ENCODE results near the gene LDHB. TPM values are rescaled to one million over a fixed set of nuclear protein-coding genes. Genes with fewer than 3 reads are reported as not detected.
"Not testable (repeated sequence)": the region's sequence is repeated elsewhere in the genome, so short reads cannot be mapped to it uniquely, and the experiment has no call there.

LDHB gene
- polyA plus RNA-seq (ENCODE audit: insufficient read length), result 578 TPM

DNA sequence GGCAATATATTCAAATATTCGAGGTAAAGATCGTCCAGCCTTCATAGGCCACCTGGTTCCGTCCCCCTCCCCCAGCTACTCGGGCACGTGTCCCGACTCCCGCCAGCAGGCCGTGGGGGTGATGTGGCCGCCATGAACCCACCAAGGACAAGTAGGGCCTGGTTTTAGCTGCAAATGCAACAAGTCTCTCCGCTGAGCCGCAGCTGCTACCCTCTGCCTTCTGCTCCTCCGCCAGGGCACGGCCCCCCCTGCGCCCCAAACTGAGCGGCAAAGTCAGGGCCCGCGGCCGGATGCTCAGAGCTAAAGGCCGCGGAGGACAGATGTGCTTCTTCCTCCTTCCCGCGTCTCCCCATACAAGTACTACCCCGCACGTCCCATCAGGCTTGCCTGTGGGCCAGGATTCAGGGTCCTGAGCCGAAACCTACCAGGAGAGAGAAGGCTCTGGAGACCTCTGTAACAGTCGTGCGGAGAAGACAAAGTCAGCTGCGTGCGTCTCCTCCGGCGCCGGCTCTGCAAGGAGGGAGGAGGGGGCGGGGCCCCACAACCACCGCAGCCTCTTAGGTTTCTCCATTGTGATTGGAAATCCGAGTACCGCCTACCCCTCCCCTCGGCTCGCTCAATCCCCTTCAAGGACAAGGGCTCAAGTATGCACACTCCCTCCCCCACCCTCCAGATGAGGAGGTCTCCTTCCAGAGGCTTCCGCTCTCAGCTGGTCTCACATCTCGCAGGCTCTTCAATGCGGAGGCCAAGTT is at the start of gene LDHB:
Gene LDHB, minus strand, starts transcription at position 517 of the 752 bp plus-strand sequence. CDS start 3,171 bp downstream, outside the sequence.
- peak; percentile 96 for DNase-seq

GRCh38 chr12:21704847-21705246 is 47.2 kb upstream of the LDHB start:
- no peak for DNase-seq

DNA sequence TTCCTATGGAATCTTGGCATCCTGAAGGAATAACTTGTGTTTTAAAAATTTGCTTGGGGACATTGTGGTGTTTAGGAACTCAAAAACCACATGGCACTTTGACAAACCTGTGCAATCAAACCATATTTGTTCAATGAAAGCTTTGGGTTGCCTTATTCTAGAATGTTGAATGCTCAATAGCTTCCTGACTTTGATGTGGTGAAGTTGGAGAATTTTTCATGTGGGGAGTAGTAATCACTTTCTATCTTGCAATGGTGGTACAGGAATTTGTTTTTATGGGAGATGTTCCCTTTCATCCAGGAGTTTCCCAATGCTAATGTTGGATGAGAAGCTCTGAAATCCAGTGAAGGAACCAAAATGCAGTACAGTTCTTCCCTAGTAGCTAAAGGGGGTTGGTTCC is 42.2 kb upstream of the LDHB start:
- DNase-seq, result no peak

DNA sequence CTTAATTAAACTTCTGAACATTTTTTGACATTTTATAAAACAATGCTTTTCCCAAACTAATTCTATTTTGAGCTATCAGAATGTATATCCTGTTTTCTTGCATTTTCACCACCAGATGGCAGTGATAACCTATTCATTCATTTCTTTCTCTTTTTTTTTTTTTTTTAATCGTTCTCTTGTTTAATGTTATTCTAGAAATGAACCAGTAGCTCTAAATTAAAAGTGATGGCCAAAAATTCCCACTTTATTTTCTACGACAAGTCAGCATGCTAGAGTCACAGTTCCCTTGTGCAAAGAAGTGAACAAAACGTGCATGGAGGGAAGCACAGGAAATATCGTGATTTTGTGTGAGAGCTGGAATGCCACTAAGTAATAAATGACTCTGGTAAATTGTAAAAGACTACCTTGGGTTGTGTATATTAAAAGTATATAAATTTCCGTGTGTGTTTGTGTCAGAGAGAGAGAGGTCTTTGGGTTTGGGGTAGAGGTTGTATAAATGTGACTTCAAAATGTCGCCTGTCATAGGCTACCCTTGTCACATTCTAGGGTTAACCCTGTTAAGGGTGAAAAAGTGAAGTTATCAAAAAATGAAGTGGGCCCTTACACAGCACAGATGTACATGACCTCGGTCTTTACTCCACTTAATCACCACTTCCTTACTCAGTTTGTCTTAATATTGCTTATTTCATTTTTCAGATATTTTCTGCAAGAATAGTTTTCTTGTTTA is 40.4 kb upstream of the LDHB start:
- no peak for DNase-seq

- DNase-seq, result no peak
These were observed 39.0 kb upstream of the LDHB start for GRCh38 chr12:21696625-21697024.

DNA sequence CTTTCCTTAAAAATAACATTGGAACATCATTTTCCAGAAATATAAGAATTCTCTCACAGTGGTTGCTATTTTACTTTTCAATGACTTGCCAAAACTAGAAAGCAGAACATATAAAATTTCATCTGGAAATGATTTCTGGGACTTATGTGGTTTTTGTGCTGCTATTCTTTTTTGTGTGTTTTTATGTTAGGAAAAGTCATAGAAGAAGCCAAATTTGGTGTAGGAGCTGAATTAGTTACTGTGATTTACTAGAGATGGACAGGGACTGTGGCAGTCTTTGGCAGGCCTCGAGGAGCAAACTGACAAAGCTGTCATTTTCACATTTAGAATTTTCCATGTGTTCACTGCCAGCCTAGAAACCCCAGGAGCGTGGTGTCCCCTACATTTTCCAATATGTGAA is 38.3 kb upstream of the LDHB start:
- peak; percentile 52 for DNase-seq

DNA sequence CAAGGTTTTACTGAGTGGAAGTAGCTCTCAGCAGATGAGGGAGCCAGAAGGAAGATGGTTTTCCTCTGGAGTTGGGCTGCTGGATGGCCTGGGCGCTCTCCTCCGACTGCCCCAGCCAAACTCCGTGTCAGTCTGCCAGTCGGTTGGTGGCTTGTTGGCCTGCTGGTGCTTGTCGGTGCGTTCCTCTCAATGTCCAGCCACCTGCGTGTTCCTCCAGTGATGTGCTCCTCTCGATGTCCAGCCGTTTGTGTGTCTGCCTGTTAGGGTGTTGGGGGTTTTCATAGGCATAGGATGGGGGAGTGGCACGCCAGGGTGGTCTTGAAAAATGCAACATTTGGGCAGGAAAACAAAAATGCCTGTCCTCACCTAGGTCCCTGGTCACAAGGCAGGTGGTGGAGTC is 37.0 kb upstream of the LDHB start:
- no peak for DNase-seq

GRCh38 chr12:21691515-21691914 is 33.9 kb upstream of the LDHB start:
- no peak for DNase-seq

DNA sequence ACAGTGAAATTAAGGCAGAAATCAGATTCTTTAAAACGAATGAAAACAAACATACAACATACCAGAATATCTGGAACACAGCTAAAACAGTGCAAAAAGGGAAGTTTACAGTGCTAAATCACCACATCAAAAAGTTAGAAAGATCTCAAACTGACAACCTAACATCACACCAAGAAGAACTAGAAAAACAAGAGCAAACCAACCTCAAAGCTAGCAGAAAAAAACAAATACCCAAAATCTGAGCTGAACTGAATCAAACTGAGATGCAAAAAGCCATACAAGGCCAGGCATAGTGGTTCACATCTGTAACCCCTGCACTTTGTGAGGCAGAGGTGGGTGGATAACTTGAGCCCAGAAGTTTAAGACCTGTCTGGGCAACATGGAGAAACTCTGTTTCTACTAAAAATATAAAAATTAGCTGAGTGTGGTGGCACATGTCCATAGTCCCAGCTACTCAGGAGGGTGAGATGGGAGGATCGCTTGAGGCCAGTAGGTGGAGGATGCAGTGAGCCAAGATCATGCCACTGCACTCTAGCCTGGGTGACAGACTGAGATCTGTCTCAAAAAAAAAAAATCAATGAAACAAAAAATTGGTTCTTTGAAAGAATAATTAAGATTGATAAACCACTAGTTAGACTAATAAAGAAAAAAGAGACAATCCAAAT is 33.2 kb upstream of the LDHB start:
- no peak for DNase-seq

DNA sequence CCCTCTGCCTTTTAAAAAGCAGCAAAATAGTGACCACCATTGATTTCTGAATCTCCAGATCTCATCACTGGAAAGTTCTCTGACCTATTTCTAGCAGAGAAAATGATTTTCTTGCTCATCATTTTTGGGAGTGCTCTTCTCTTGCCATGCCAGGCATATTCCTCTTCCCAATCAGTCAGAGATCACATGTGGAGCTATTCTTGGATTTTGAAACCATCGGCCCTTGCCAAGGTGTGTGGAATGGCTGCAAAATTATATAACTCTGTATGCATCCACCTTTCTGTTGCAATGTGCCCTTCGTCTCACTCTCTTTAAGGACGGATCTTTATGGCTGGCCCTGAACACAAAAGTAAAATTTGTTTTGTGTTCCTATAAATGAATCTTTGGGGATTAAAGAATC is 25.5 kb upstream of the LDHB start:
- DNase-seq, result no peak

- DNase-seq, result no peak
These were observed 21.3 kb upstream of the LDHB start for GRCh38 chr12:21678959-21679358.

DNA sequence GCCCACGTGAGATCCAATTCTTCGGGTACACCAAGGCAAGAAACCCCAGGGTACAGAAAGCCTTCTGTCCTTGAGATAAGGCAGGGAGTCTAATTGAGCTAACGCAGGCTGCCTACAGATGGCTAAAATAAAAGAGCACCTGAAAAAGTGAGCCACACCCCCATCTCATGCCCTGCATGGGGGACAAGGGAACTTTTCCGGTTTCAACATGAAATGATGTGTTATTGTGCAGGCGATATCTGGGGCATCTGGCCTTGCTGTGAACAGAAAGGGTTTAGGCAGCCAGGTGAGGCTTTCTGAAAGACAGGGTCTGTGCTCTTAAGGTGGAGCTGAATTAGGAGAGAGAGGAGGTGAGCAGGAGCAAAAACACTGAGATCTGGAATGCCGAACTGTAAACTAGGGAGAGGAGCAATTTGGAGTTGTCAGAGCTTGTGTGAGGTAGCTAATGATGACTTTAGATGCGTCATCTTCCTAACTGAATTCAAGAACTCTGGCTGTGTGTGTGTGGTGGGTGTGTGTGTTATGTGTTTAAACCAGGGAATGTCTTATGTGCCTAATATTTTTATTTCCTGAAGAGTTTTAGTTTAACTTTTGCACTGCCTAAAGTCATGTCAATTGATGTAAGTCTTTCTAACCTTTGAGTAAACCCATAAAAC is 20.1 kb upstream of the LDHB start:
- DNase-seq, result no peak

- no peak for DNase-seq
These were observed 19.6 kb upstream of the LDHB start for GRCh38 chr12:21677204-21677603.

DNA sequence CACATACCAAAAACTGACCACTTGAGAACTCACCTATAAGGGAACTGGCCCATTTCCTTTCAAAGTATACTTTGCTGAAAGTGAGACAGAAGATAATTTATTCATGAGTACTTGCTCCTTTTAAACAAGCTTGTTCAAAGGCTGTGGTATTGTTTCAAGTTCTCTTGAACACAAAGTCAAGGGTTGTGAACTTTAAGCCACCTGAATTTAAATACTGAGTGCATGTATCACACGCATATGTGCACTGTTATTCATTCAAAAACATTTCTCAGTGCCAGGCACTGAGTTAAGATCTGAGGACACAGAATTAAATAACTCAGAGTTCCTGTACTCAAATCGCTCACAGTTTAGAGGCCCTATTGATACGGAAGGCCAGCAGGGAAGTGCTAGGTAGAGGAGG is 19.1 kb upstream of the LDHB start:
- no peak for DNase-seq

DNA sequence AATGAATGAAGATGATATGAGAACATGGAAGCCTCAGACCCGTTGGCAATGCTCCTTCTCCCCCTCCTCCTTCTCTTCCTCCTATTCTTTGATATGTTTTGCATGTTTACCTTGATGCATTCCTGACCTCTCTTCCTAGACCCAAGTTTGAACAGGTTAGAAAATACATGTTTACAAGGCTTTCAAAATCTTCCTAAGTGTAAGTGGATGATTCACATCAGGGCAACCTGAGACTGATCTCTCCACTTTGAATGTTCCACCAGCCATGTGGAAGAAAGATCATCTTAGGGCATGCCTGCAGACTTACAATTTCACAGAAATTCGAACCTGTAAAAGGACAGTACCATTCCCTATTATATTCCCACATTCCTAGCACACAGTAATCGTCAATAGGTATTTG is 18.0 kb upstream of the LDHB start:
- no peak for DNase-seq

- DNase-seq, result no peak
These were observed 17.5 kb upstream of the LDHB start for GRCh38 chr12:21675096-21675495.

- not testable (repeated sequence) for DNase-seq
These were observed 16.3 kb upstream of the LDHB start for GRCh38 chr12:21673830-21674552.

GRCh38 chr12:21672146-21672545 is 14.5 kb upstream of the LDHB start:
- no peak for DNase-seq

DNA sequence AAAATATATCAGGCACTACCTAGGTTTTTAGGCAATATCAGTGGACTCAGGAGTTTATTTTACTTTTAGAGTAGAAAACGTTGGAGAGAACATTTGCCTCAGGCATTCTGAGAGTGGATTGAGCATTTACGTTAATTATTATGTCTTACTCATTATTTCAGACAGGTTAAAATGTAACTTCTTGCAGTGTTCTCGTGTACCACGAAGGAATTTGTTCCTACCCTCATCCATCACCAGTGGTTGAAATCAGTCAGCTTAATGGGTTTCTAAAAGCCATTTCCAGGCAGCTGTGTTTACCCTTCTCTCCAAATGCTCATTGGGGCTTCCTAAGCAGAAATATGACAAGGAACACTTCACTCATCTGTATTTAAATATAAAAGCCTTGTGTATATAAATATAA is 9.1 kb upstream of the LDHB start:
- DNase-seq, result no peak

GRCh38 chr12:21665816-21666215 is 8.2 kb upstream of the LDHB start:
- no peak for DNase-seq

GRCh38 chr12:21662122-21662792 is 4.6 kb upstream of the LDHB start:
- no peak for DNase-seq

Measured in hindlimb muscle (tissue), 1 donor.